HepG2 (cell line): ENCODE measurements around the gene GBA2.

Experiments used
- CTCF ChIP-seq: sonication (generic); formaldehyde crosslinking; IDR thresholded peaks from 2 replicates; pipeline ENCODE4 v1.5.0; 2020; ENCODE audit warnings: mild to moderate bottlenecking, missing genetic modification reagents, moderate library complexity
- HNF1B ChIP-seq: sonication (generic); formaldehyde crosslinking; IDR thresholded peaks from 2 replicates; pipeline ENCODE4 v1.5.1; 2020; ENCODE audit warnings: mild to moderate bottlenecking, moderate library complexity, missing genetic modification reagents
- MTF1 ChIP-seq: sonication (generic); formaldehyde crosslinking; IDR thresholded peaks from 2 replicates; pipeline ENCODE4 v1.5.0; 2020; ENCODE audit warnings: missing genetic modification reagents
- RAD21 ChIP-seq: fragments of 450-650 bp; formaldehyde crosslinking; IDR thresholded peaks from 2 replicates; pipeline ENCODE4 v1.5.0; 2020; ENCODE audit warnings: mild to moderate bottlenecking
- TF ChIP-seq, protein P1 (sequence below): fragments of 450-650 bp; IDR thresholded peaks from 2 replicates; pipeline ENCODE4 v1.6.1; 2017; ENCODE audit warnings: mild to moderate bottlenecking

DNA sequence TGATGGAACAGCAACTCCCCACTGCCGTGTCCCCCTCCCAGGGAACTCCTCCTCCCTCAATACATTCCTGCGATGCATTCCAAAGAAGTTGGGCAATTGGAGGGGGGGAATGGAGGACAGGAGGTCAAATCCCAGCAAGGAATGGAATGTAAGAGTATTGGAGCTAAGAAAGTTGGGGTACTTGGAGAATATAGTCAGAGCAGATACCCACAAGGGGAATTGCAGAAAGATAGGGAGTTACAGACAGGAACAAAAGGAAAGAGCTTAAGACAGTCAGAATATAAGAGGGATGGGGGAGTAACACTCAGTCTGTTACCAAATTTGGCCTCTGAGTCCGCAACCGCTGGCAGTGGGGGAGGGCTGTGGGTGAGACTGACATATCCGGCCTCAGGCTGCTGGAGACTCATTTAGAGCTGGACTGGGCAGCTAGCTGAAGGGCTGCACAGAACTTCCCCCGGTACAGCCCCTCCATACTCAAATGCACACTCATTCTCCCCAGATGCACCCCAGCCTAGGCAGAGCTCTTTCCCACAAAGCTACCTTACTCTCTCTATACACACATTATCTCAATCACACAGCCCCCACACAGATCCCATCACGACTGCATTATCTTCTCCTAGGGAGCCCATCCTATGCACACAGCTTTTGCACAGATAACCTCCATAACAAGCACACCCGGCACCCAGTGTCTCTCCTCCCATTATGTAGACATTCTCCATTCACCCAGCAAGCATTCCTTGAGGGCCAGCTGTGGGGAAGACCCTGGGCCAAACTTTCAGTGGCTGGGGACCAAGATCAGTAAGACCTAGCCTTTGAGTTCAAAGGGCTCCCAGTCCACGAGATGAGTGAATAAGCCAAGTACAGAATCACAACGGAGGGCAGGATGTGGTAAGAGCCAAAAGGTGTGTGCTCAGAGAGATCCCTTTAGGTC is 20.7 kb downstream of the GBA2 start:
- TF ChIP-seq RAD21 (CRISPR knock-in tag) (no peak), CTCF (CRISPR knock-in tag) (no peak), MTF1 (CRISPR knock-in tag) (no peak), HNF1B (CRISPR knock-in tag) (no peak)
- TF ChIP-seq, protein P1, sequence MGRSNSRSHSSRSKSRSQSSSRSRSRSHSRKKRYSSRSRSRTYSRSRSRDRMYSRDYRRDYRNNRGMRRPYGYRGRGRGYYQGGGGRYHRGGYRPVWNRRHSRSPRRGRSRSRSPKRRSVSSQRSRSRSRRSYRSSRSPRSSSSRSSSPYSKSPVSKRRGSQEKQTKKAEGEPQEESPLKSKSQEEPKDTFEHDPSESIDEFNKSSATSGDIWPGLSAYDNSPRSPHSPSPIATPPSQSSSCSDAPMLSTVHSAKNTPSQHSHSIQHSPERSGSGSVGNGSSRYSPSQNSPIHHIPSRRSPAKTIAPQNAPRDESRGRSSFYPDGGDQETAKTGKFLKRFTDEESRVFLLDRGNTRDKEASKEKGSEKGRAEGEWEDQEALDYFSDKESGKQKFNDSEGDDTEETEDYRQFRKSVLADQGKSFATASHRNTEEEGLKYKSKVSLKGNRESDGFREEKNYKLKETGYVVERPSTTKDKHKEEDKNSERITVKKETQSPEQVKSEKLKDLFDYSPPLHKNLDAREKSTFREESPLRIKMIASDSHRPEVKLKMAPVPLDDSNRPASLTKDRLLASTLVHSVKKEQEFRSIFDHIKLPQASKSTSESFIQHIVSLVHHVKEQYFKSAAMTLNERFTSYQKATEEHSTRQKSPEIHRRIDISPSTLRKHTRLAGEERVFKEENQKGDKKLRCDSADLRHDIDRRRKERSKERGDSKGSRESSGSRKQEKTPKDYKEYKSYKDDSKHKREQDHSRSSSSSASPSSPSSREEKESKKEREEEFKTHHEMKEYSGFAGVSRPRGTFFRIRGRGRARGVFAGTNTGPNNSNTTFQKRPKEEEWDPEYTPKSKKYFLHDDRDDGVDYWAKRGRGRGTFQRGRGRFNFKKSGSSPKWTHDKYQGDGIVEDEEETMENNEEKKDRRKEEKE = no peak
